Adrenal gland (tissue), 12 donors: ENCODE results near the gene TFEB. TPM values are rescaled to one million over a fixed set of nuclear protein-coding genes. Genes with fewer than 3 reads are reported as not detected.

Experiments
- DNase-seq, 7 donors: peaks; one replicate each; pipeline ENCODE4 v3.0.0-alpha.2; 2019 to 2020
- H3K27ac ChIP-seq, 5 donors: fragments of 200-600 bp; sonication (generic) in 4 of 5; 1 replicate in 3 of 5; 2 replicates in 2 of 5; pipeline versions ENCODE4 v1.5.1 to v1.8.0; 2016 to 2020; ENCODE audit warnings: mild to moderate bottlenecking in 1 of 5
- H3K27me3 ChIP-seq: fragments of 200-600 bp; 2 replicates; pipeline ENCODE4 v1.8.0; 2021
- H3K36me3 ChIP-seq, 2 donors: fragments of 200-600 bp; replicated peaks in 1 of 2; 1 replicate in 1 of 2; 2 replicates in 1 of 2; pipeline versions ENCODE4 v1.5.1 to v1.8.0; 2018 to 2022
- H3K4me1 ChIP-seq, 2 donors: fragments of 200-600 bp; replicated peaks in 1 of 2; 1 replicate in 1 of 2; 2 replicates in 1 of 2; pipeline versions ENCODE4 v1.5.1 to v1.8.0; 2018 to 2021
- H3K4me3 ChIP-seq, 4 donors: fragments of 200-600 bp; sonication (generic) in 3 of 4; one replicate each; pipeline ENCODE4 v1.5.1; 2016 to 2018
- H3K9me3 ChIP-seq, 3 donors: fragments of 200-600 bp; sonication (generic) in 1 of 3; replicated peaks in 1 of 3; 1 replicate in 2 of 3; 2 replicates in 1 of 3; pipeline versions ENCODE4 v1.5.1 to v1.8.0; 2016 to 2021
- CTCF ChIP-seq, 6 experiments: fragments of 450-650 bp in 4 of 6; fragments of 200-600 bp in 2 of 6; sonication (generic) in 1 of 6; IDR thresholded peaks; 1 replicate in 5 of 6; 2 replicates in 1 of 6; pipeline versions ENCODE4 v1.5.1 to v1.8.0; 2016 to 2021; ENCODE audit warnings: antibody characterized with exemption in 6 of 6, mild to moderate bottlenecking in 2 of 6, moderate library complexity in 1 of 6
- POLR2A ChIP-seq, 2 donors: fragments of 450-650 bp; IDR thresholded peaks; one replicate each; pipeline ENCODE4 v1.6.1; 2017; ENCODE audit warnings: antibody characterized with exemption in 2 of 2, mild to moderate bottlenecking in 2 of 2, moderate library complexity in 1 of 2
- WGBS, 4 donors: extraction: QIAGEN DNeasy Blood & Tissue Kit in 2 of 4; methylation state at CpG; one replicate each; pipeline versions ENCODE4 v1.1.5 to v1.1.7; 2013 to 2017; 5-methylcytosine and 5-hydroxymethylcytosine counted together
- intact Hi-C, 2 donors: fragments of 100-400 bp; cut with DNase I; formaldehyde crosslinking; loops; one replicate each; pipeline versions ENCODE4 v1.14.1 to v1.15.0; 2022 to 2023
- polyA plus RNA-seq, 3 donors: library from polyadenylated mRNA; stranded (reverse); fragments of 200-250 nt in 2 of 3; fragments of 350-450 nt in 1 of 3; fragmentation: Illumina TruSeq in 1 of 3; extraction: RNeasy Lipid Tissue Mini Kit (QIAGEN cat#74804) in 1 of 3; gene quantifications; one replicate each; pipeline ENCODE4 v1.2.3, GENCODE V29; 2013 to 2014
- total RNA-seq, 9 donors: library from RNA; depleted of rRNA in 4 of 9; stranded (reverse); fragments of >200 nt in 4 of 9; fragments of 120-200 nt in 1 of 9; fragmentation: NEBNext Ultra II Directional in 1 of 9; extraction: Animal tissue kit (Norgen Biotek cat#: 25700) in 1 of 9; gene quantifications; one replicate each; pipeline versions ENCODE4 v1.1.0 to v1.2.4, GENCODE V29; 2013 to 2023
- donor health status: healthy with polysubstance abuse.
- donor health status: Bipolar disorder and iron deficiency.
- donor health status: DM: yes; HTN: yes; CAD: no.
- donor health status: DM: no; HTN: no; CAD: no.
- donor health status: DM: no; HTN: no; CAD: no.
- donor health status: DM: yes; HTN: yes; CAD: no.

The TFEB gene
- total and polyA plus RNA-seq, 12 donors = 2.1 to 47.2 (median 20.2) TPM

GRCh38 chr6:41651246-41651961 lies 84.0 kb downstream of the TFEB start:
- no peak overlapping the region for H3K27ac ChIP-seq
- no peaks in the 10 kb centered on the region for H3K4me1 ChIP-seq
- H3K4me3 ChIP-seq = no peak overlapping the region
- no peak for DNase-seq
- TF ChIP-seq POLR2A (IDR thresholded peaks at IDR 0.05) = no peak
- no peak for TF ChIP-seq CTCF (IDR thresholded peaks at IDR 0.05)
- H3K27me3 ChIP-seq = no peaks in the 10 kb centered on the region
- H3K9me3 ChIP-seq = no peaks in the 10 kb centered on the region
- intact Hi-C loops = no loop called here
- peaks cover 0 to 3% of the 10 kb centered on the region in 2 donors for H3K36me3 ChIP-seq
- WGBS, 4 donors = 79 to 83% (median 81%) methylated on average over 10 to 11 of the region's 11 CpGs

DNA sequence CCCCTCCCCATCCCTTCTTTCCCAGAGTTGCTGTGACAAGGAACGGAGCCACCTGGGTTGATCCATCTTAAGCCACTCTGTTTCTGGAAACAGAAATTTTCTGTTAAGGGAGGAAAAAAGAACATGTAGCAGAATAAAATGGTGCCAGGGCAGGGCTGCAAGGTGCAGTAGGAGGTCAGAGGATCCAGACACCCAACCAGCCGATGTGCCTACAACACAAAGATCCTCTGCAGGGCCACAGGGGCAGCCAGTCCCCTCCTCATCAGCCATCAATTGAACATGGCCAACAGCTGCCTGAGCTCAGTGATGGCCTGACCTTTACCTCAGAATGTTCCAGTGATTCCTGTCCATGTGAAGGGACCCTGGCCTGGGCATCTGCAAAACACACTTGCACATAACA lies 85.3 kb downstream of the TFEB start:
- Histone ChIP-seq H3K9me3 (no peaks in the 10 kb centered on the region), H3K27me3 (no peaks in the 10 kb centered on the region), H3K4me3 (no peak overlapping the region), H3K4me1 (no peaks in the 10 kb centered on the region), H3K27ac (no peak overlapping the region), H3K36me3 (peaks cover 0 to 3% of the 10 kb centered on the region in 2 donors)
- intact Hi-C loops = no loop called here
- no peak for TF ChIP-seq POLR2A (IDR thresholded peaks at IDR 0.05)
- no peak for TF ChIP-seq CTCF (IDR thresholded peaks at IDR 0.05)
- WGBS, 4 donors = 83 to 98% (median 94%) methylated on average over 2 of the region's 2 CpGs
- no peak for DNase-seq

DNA sequence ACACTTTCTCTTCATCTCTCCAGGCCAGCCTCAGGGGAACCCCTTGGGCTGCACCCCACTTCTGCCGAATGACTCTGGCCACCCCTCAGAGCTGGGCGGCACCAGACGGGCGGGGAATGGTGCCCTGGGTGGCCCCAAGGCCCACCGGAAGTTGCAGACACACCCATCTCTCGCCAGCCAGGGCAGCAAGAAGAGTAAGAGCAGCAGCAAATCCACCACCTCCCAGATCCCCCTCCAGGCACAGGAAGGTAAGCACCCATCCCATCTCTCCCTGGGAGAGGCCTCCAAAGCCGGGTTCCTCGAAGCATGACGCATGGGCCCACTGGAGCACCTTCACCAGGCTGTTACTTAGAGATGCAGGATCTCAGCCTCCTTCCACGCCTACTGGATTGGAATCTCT lies 85.8 kb downstream of the TFEB start:
- intact Hi-C loops = no loop called here
- no peak for DNase-seq
- 69 to 100% (median 84%) methylated on average over 1 to 10 of the region's 10 CpGs for WGBS, 4 donors

DNA sequence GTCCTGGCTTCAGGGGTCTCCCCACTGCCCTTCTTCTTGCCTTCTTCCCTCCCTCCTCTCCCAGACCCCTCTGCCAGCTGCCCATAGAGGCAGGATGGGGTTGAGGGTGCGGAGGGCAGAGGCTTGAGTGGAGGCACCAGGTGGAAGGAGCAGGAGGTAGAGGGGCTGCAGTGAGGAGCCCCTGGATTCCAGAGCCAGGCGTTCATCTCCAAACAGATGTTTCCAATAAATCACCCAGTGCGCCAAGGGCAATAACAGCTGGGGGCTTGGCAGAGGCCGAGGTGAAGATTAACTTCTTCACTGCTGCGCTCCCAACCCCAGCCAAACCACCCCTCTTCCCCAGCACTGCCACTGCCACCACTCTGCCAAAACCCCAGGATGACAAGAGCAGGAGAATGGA lies 86.5 kb downstream of the TFEB start:
- DNase-seq = no peak
- Histone ChIP-seq H3K36me3 (peaks cover 0 to 3% of the 10 kb centered on the region in 2 donors), H3K27me3 (no peaks in the 10 kb centered on the region), H3K27ac (no peak overlapping the region), H3K4me1 (no peaks in the 10 kb centered on the region), H3K4me3 (no peak overlapping the region), H3K9me3 (no peaks in the 10 kb centered on the region)
- TF ChIP-seq POLR2A (IDR thresholded peaks at IDR 0.05) (no peak), CTCF (IDR thresholded peaks at IDR 0.05) (no peak)
- 60 to 68% (median 65%) methylated on average over 3 to 5 of the region's 5 CpGs for WGBS, 4 donors
- intact Hi-C loops = no loop called here

More for the DNA sequence above, 85.8 kb downstream of the TFEB start:
- Histone ChIP-seq H3K27ac (no peak overlapping the region), H3K27me3 (no peaks in the 10 kb centered on the region), H3K9me3 (no peaks in the 10 kb centered on the region), H3K4me1 (no peaks in the 10 kb centered on the region), H3K36me3 (peaks cover 0 to 3% of the 10 kb centered on the region in 2 donors), H3K4me3 (no peak overlapping the region)
- no peak for TF ChIP-seq POLR2A (IDR thresholded peaks at IDR 0.05)
- TF ChIP-seq CTCF (IDR thresholded peaks at IDR 0.05) = no peak
